DLD1 (cell line): Measurements from ENCODE around the gene HSBP1L1.

ENCODE experiments used
- in situ Hi-C: cut with HindIII; loops from 2 replicates; pipeline ENCODE4 v1.10.0; 2017; ENCODE audit warnings: low sequenced_read_pairs

Gene HSBP1L1

GRCh38 chr18:79928563-79928960, 35.9 kb upstream of the HSBP1L1 start:
- in situ Hi-C loops = no loop called here

DNA sequence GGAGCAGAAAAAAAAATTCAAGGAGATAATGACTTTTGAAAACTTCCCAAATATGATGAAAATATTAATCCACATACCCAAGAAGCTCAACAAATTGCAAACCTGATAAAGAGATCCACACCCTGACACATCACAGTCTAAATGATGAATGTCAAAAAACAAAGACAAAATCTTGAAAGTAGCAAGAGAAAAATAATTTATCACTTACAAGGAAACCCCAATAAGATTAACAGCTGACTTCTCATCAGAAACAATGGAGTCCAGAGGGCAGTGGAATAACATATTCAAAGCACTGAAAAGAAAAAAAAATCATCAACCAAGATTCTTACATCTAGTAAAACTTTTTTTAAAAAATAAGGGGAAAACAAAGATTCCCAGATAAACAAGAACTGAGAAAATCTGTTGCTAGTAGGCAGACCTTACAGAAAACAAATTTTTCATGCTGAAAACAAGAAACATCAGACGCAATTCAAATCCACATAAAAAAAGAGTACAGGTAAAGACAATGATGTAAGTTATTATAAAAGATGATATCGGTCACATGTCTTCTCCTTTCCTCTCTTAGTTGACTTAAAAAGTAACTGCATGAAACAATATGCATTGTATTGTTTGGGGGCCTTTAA, 34.3 kb upstream of the HSBP1L1 start:
- in situ Hi-C loops = no loop called here

DNA sequence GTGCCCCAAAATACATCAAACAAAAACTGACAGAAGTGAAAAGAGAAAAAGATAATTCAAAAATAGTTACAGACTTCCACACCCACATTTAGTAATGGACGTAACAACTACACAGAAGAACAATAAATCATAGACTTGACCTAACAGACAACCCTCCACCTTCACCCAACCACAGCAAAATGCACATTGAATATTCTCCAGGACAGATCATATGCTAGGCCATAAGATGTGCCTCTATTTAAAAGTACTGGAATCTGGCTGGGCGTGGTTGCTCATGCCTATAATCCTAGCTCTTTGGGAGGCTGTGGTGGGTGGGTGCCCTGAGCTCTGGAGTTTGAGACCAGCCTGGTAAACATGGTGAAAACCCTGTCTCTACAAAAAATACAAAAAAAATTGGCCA, 33.0 kb upstream of the HSBP1L1 start:
- in situ Hi-C loops = no loop called here

DNA sequence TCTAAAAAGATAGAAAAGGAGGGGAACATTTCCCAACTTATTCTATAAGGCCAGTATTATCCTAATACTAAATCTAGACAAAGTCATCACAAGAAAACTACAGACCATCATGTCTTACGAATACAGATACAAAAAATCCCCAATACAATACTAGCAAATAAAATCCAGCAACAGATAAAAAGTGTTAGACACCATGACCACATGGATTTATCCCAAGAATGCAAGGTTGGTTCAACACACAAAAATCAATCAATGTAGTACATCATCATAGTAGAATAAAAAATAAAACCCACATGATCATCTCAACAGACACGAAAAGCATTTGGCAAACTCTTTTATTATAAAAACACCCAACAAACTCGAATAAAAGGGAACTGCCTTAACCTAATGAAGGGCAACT, 31.5 kb upstream of the HSBP1L1 start:
- in situ Hi-C loops = no loop called here

DNA sequence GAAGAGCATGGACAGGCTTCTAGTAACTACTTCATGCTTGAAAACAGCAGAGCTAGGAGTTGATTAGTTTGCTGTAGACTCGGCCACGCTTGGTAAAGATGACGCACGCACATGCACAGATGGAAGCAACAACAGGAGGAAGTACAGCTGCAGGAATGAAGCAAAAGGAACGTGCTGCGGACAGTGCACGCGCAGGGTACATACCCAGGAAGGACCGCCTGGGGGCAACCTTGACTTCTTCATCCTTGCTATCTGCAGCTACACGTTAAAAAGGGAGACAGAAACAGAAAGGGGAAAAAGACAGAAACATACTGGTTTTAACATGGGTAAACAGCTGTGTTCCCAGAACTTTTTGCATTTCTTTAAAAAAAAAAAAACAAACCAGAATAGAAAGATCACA, 30.7 kb upstream of the HSBP1L1 start:
- in situ Hi-C loops = no loop called here

DNA sequence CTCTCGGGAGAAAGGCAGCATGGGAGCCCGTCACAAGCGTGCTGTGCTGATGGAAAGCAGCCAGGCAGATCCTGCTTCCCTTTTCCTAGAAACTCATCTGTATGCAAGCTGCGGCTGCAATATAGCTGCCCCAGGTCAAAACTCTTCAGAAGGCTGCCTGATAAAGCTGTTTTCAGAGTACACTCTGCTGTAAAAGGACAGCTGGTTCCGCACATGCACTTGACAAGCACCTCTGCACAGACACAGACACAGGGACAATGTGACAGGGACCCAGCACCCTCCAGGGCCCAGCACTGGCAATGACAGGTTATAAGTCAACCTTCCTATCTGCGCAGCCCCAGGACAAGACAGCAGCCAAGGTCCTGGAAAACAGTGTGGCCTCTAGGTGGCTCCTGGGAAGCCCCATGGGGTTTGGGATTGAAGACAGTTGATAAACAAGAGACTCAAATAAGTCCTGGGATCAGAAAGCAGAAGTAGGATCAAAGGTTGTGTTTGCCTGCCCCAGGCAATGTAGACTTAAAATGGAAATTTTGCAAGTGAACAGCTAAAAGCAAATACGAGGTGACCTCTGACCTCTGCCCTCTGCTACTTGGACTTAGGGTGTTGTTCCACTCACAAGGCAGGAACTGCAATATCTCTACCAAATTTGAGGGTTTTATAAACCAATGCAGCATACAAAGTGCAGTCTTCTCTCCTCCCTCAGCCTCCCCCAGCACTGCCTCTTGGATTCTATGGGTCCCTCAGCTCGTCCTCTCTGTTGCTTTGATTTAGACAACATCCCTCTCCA, 29.9 kb upstream of the HSBP1L1 start:
- in situ Hi-C loops = no loop called here

- in situ Hi-C loops = no loop called here
These were observed 29.4 kb upstream of the HSBP1L1 start for GRCh38 chr18:79935098-79935480.

DNA sequence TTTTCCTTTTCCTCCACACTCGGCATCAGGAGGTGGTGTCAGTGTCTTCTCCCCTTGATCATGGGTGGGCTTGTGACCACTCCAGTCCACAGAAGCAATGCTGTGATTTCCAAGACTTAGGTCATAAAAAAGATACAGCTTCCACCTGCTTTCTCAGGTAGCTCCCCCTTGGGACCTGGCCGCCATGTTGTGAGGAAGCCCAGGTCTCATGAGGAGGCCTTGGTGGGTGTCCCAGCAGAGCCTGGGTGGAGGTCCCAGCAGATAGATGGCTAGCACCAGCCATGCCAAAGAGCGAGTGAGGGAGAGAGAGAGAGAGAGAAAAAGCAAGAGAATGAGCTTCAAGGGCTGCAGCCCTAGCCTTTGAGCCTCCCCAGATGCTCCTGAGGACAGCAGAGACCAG, 28.9 kb upstream of the HSBP1L1 start:
- in situ Hi-C loops = no loop called here

DNA sequence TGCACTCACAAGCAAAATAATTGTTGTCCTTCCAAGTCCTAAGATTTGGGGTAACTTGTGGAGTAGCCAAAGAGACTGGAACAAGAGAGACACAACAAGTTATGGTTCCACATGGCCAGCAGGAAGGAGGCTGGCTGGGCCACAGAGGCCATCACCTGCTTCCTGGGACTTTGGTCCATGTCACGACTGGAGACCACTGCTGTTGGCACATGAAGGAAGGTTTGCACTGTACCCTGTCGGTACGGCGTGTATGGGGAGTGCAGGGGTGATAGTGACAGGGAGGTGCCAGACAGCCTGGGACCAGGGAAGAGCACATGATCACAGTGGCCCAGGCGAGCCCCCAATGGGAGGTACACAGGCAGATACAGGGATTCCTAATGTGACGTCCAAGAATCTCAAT, 28.5 kb upstream of the HSBP1L1 start:
- in situ Hi-C loops = no loop called here

GRCh38 chr18:79936641-79937040, 27.8 kb upstream of the HSBP1L1 start:
- in situ Hi-C loops = no loop called here

- in situ Hi-C loops = no loop called here
These were observed 27.2 kb upstream of the HSBP1L1 start for GRCh38 chr18:79937103-79937860.

GRCh38 chr18:79938196-79938595, 26.2 kb upstream of the HSBP1L1 start:
- in situ Hi-C loops = no loop called here

DNA sequence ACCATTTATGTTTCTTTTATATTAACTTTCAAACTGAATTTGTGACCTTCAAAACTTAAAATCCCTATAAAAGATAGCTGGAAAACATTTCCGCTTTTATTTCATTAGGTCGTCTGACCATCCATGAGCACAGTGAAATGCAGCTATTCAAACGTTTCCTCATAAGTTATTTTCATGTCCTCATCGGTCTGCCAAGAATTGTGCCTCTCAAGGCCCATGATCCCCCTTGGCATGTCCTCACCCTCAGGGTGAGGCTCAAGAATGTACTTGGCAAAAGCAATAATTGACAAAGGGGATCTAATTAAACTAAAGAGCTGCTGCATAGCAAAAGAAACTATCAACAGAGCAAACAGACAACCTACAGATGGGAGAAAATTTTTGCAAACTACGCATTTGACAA, 25.3 kb upstream of the HSBP1L1 start:
- in situ Hi-C loops = no loop called here

GRCh38 chr18:79940126-79940813, 24.2 kb upstream of the HSBP1L1 start:
- in situ Hi-C loops = no loop called here

DNA sequence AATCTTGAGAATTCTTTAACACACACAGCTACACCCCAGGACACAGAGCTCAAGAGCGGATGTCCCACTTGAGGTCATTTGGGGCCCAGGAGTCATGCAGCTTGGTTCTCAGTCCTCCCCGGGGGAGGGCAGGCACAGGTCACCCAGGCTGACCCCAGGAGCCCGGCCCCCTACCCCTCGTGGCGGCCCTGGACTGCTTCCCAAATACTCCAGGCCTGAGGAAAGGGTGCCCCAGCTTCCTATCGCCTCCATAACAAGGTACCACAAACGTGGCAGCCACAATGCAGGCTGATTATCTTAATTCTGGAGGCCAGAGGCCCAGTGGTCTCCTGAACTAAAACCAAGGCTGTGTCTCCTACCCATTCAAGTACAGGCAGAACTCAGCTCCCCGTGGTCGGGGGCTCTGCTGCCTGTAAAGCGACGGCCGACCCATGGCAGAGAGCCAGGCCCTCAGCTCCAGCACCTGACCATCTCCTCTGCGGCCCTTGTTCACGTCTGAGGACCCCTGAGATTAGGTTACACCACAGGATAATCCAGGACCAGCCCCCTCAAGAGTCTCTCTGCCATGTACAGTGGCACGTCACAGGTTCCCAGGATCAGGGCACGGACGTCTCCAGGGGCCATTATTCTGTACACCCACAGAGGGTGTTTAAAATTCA, 23.5 kb upstream of the HSBP1L1 start:
- in situ Hi-C loops = no loop called here

GRCh38 chr18:79941473-79942119, 22.8 kb upstream of the HSBP1L1 start:
- in situ Hi-C loops = no loop called here

DNA sequence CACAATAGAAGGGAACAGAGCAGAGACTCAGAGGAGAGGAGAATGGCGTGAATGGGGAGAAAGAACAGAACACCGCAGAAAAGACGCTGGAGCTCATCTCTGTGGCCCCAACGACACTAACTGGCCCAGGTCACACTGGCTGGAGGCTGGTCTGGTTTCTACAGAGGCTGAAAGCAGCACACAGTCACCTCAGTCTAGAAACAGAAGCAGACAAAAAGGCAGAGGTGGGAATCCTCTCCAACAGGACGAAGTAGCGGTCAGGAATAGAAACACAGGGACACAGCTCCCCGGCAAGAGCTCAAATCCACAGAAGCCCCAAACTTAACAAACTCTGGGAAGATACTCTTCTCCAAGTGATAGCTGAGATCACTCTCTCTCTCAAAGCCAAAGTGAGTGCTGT, 22.2 kb upstream of the HSBP1L1 start:
- in situ Hi-C loops = no loop called here

DNA sequence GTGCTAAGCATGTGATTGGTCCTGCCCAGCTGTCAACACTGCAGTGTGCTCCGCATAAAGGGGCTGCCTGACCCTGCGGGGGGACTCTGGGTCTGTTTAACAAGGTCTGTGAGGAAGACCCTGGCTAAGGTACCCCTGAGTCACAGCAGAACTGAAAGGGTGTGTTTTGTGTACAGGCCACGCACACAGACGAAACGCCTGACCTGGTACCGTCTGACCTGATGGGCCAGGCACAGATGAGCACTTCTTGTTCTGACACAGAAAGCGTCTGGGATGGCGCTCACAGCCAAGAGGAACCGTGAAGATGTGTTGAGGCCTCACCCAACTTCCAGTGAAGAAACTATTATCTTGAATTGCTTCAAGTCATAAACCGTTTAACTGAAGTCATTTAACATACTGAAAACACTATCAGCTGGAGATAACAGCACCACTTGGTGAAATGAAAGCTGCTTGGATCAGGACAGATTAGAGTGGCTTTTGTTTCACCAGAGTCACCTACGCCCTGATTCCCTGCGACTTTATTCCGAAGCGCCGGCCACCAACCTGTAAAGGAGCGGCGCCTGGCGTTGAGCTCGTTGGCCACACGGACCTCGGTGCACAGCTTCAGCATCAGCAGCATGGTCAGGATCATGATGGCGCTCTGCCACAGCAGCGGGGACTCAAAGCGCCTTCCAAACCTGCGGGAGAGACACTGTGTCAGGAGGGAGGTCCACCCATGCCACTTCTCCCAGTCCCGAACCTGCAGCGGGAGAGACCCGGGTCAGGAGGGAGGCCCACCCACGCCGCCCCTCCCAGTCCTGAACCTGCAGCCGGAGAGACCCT, 21.4 kb upstream of the HSBP1L1 start:
- in situ Hi-C loops = no loop called here

- in situ Hi-C loops = no loop called here
These were observed 20.8 kb upstream of the HSBP1L1 start for GRCh38 chr18:79943608-79944125.
